GM21717 (cell line): ENCODE measurements around the gene TNS4.

Experiments
- ATAC-seq: cut with Tn5 transposase; IDR thresholded peaks from one replicate; pipeline ENCODE4 v1.9.1; 2021; ENCODE audit warnings: mild to moderate bottlenecking, moderate library complexity; ENCODE audit not compliant: unreplicated experiment

Gene TNS4

DNA sequence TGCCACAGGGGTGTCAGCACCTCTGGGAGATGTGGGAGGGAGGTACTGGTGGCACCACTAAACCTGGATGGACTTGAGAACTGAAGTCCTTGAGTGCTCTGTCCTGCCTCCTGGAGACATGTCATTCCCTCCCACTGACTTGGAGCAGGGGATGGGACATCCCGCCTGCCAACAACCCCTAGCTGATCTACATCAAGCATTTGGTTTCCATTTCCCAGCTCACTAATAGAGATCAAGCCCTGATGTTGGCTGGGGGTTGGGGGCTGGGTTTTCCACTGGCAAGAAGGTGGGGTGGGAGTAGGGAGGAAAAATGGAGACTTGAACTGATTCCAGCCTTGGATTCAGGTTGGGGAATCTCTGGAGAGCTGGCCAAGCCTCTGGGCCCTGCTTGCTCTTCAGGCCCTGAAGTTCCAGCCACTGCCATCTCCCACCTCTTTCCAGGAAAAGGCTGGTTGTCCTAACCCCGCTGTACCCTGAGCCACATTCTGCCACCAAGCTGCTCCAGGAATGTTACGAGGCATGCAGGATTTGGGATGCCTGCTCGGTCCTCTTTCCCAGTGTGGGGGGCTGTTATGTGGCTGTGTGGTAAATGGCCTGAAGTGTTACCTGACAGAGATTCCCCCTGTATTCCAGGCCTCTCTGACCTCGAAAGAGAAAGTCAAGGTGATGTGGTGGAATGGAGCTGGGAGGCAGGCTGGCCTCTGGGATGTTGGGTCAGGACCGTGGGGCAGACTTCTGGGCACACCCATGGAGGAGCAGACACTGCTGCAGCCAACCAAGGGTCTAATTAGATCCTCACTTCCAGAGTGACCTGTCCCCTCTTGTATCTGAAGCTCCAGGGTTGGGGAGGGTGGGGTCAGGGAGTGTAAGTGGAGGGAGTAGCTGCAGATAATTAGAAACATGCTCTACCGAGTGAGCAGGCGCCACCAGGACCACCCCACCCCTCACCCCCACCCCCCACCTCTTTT, 41.5 kb downstream of the TNS4 start:
- ATAC-seq, result no peak

DNA sequence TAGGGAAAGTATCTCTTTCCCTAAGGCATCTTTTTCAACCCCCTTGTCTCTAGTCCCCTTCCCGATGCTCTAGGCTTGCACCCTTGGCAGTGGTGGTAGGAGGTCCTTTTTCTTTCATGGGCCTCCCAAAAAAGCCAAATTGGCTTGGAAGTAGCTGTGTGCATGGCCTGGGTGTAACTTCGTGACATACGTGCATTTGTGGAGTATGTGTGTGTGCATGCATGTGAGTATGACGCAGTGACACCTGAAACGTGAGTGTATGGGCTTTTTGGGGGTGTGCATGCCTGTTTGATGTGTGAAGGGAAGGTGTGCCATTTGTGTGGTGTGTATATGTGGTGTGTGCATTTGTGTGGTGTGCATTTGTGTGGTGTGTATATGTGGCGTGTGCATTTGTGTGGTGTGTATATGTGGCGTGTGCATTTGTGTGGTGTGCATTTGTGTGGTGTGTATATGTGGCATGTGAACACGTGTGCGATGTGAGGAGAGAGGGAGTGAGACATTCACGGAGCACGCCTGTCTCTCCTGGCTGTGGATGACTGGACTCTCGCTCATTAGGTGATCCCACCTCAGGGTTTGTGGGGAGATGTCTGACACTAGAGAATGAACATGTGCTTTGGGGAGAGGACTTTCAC, 42.5 kb downstream of the TNS4 start:
- ATAC-seq, result no peak

DNA sequence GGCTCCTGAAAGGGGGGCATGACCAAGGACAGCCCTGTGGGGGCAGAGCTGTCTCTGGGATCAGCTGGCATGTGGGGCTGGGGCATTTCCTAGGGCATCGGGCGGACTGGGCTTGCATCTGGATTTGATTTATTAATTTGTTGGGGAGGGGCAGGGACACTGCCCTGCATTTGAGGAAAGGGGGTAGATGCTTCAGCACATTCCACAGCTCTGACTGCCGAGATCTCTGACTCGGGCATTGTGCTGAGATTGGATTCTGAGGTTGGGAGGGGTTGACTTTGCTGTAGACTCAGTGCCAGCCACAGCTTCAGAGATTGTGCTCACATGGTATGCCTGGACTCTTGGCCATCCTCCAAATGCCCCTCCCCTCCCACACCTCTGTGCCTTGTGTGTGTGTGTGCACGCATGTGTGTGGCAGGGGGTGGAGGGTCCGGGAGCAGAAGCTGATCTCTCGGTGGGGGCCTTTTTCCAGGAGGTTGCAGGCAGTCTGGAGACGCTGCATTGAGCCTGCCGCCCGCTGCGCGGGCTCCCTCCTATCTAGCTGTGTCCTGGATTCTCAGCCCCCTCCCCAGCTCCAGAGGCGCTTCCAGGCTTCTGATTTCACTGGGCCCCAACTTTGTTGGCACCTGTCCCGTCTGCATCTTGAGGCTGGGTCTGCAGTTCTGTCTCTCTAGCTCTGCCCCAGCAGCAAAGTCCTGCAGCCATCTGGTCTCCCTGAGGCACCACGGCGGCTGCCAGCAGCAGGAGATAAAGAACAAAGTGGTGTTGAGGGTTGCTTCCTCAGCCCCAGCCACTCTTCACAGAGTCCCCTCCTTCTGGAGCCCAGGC, 43.2 kb downstream of the TNS4 start:
- no peak for ATAC-seq

DNA sequence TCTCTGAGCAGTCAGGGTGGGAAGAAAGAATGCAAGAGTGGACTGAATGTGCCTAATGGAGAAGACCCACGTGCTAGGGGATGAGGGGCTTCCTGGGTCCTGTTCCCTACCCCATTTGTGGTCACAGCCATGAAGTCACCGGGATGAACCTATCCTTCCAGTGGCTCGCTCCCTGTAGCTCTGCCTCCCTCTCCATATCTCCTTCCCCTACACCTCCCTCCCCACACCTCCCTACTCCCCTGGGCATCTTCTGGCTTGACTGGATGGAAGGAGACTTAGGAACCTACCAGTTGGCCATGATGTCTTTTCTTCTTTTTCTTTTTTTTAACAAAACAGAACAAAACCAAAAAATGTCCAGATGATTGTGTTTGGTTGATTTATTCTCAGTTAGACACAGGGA, 44.1 kb downstream of the TNS4 start:
- ATAC-seq, result no peak

DNA sequence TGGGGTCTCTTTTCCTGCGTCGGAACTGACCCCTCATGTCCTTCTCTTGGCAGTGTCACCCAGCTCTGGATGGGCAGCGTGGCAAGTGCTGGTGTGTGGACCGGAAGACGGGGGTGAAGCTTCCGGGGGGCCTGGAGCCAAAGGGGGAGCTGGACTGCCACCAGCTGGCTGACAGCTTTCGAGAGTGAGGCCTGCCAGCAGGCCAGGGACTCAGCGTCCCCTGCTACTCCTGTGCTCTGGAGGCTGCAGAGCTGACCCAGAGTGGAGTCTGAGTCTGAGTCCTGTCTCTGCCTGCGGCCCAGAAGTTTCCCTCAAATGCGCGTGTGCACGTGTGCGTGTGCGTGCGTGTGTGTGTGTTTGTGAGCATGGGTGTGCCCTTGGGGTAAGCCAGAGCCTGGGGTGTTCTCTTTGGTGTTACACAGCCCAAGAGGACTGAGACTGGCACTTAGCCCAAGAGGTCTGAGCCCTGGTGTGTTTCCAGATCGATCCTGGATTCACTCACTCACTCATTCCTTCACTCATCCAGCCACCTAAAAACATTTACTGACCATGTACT, 44.9 kb downstream of the TNS4 start:
- ATAC-seq, result no peak

DNA sequence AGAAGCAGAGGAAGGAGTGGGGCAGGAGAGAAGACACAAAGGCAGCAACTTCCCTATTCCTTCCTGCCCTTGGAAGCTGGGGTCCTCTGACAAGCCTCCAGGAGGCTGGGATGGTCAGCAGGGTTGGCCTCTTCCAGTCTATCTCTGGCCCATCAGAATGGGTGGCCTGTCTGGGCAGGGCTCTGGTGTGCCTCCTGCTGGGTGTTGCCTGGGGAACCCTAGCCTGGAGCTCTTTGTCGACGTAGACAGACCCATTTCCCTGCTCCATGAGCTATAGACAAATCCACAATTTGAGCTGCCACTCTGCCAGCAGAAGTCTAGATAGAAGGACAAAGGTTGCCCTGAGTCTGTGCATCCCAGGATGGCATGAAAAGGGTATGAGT, 46.8 kb downstream of the TNS4 start:
- ATAC-seq, result no peak

DNA sequence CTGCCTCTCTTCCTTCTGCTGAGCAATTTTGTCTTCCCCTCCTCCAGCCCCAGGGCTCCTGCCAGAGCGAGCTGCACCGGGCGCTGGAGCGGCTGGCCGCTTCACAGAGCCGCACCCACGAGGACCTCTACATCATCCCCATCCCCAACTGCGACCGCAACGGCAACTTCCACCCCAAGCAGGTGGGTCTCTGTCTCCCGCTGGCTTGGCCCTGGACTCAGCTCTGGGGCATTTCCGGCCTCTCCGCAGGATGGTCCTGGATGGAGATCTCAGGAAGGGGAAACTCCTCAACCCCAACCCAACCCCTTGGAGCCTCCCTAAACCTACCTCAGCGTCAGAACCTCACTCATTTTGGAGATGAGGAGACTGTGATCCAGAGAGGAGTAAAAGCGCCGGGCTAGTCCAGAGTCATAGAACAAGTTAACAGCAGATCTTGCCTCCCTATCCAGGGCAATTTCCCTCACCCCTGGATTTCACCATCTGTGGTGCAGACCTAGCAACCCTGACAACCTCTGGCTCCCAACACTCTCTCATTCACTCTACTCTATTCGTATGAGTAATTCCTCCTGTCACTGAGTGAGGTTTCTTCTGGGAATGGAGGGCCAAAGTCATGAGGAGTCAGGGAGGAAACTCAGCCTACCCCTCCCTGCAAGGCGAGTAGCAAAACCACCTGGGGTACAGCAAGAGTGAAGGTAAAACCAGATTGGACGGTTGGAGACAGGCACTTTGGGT, 47.4 kb downstream of the TNS4 start:
- ATAC-seq, result no peak

DNA sequence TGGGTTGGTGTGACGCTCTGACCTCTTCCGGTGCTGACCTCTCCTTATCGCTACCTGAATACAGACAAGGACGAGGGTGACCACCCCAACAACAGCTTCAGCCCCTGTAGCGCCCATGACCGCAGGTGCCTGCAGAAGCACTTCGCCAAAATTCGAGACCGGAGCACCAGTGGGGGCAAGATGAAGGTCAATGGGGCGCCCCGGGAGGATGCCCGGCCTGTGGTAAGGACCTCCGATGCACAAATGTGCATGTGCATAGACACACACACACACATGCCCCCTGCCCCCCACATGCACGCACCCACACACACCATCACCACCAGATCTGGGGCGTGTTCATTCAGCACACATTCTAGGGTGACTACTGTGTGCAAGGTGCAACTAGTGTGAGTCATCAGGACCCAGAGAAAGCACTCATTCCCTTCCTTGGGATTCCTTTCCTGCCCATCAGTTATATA, 48.5 kb downstream of the TNS4 start:
- no peak for ATAC-seq

DNA sequence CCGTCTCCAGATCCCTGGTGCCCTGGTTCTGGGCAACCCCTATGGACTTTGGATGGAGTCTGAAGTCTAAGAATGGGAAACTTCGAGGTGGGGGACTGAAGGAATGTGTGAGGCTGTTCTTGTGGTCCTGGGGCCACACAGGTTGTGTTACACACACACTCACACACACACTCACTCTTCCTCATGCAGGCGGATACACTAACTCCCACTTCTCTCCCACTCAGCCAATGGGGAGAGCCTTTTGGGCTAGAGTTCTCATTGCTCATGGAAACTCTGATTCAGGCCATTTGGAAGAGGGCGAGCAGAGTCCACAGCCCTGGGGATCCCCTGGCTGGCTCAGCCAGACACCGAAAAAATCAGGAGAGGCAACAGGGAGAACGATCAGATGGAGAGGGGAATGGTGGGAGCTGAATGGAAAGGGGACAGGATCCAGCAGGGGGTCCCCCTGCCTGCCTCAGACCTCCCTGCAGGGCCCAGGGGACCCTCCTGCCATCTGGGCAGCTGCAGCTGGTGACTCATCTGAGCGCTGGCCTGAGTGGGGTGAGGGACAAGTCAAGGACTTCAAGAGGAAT, 49.1 kb downstream of the TNS4 start:
- ATAC-seq, result no peak

DNA sequence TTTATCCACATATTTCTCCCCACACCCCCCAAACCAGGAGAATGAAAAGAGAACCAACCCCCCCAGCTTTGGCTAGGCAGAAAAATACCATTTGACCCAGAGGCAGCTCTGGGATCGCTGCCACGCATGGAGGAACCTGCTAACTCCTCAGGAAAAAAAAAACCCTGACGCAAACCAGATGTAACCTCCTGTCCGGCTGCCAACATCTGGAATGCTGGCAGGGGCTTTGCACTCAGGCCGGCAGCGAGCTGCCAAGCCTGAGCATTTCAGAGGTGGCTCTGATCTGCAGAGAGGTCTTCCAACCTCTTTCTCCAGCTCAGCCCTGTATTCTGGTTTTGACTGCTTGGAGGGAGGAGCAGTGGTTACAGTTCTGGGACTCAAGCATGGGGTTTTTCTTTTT, 50.0 kb downstream of the TNS4 start:
- ATAC-seq, result no peak

DNA sequence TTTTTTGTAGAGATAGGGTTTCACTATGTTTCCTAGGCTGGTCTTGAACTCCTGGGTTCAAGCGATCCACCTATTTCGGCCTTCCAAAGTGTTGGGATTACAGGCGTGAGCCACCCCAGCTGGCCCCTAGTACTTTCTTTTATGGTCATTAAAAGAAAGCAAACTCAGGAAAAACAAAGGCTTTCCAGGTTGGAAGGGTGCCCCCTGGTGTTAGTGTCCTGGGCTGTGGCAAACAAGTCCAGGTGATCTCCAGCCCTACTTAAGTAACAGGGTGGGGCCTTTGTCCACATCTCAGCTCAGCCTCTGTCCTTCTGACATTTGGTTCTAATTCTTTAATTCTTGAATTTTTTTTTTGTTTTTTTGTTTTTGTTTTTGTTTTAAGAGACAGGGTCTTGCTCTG, 51.2 kb downstream of the TNS4 start:
- no peak for ATAC-seq

DNA sequence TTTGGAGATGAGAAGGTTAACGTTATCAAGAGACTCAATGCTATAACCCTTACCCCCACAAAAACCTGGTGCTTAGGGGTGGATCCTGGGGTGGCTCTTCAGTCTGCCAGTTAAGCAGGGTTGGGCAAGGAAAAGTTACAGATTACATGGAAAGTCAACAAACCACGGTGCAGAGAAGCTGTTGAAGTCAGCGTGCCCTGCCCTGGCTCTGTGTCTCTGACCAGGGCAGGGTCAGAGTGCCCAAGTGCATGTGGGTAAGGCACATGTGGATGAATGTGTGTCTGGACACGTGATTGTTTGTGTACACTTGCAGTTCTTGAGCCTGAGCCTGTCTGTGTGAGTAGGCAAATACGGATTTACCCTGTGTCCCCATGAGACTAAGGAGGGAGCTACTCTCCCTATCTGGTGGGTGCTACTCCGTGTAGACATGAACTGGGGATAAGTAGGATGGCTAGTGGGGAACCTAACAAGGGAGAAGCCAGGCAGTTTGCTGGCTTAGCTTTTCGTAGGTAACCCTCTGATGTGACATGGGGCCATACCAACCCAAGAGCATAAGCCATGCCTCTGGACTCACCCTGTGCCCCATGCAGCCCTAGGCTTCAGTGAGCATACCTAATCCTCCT, 52.7 kb downstream of the TNS4 start:
- ATAC-seq, result no peak

DNA sequence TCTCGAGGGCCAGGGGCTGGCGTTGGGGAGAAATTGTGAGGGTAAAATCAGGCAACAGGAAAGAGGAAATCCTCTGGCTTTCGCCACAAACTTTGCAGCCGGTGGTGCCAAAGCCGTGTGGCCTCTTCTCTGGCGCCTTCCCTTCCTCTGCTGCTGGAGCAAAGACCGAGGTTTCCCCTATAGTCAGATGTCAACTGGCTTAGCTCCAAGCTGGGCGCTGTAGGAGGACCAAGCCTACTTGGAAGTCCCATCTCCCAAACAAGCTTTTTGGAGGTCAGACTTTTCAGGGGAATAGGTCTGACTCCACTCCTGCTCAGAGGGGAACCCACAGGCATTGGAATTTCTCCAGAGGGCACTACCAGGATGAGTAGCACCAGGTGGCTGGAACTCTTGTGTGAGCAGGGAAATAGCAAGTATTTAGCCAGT, 53.2 kb downstream of the TNS4 start:
- no peak for ATAC-seq

DNA sequence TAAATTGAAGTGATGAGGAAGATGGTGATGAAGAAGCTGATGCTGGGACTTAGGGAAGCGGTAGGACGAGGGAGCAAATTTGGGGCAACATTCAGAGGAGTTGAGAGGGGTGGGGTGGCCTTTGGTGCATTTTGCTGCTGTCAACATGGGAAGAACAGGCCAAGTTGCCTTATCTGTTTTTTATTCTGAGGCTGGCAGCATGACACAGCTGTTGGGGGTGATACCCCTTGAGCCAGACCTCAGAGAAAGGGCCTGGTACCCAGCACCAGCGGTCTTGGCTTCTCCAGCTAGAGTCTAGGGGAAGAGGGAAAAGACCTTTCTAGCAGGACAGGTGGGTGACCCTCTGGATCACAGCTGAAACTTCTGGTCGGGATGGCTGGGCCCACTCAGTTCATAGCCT, 53.6 kb downstream of the TNS4 start:
- no peak for ATAC-seq

DNA sequence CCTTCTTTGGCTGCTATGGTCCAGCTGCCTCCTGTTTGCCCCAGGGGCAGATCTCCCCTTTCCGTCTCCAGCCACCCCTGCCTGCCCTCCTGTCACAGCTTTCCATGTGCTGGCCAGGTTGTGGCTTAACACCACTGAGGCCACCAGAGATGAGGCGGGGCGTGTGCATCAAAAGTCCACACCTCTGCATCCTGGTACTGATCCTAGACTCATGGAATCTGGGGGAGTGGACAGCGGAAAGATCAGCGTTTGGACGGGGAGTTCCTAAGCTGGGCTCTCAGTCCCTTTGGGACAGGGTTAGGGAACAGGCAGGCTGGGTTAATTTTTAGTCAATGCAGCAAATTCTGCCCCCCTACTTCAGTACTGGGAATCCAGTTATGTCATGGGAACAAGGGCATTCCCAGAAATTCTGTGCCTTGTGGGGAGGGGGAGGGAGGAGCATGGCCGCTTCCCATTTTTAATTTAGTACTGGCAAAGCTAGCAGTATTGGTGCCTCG, 54.2 kb downstream of the TNS4 start:
- no peak for ATAC-seq

DNA sequence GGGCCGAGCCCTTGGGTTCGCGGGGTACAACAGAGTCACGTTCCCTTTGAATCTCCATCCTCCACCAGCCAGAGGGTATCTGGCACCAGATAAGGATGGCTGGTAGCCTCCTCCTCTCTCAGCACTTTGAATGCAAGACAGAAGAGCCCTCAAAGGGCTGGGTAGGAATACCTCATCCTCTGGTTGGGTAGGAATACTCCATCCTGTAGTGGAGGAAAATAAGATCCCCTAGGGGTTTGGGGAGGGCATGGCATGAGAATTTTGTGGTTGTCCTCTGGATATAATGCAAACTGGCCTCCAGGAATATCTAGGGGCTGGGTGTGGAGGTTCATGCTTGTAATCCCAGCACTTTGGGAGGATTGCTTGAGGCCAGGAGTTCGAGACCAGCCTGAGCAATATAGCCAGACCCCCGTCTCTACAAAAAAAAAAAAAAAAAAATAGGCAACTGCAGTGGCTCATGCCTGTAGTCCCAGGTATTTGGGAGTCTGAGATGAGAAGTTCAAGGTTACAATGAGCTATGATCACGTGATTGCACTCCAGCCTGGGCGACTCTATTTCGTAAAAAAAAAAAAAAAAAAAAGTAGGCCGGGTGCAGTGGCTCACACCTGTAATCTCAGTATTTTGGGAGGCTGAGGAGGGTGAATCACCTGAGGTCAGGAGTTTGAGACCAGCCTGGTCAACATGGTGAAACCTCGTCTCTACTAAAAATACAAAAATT, 55.5 kb downstream of the TNS4 start:
- ATAC-seq, result no peak

DNA sequence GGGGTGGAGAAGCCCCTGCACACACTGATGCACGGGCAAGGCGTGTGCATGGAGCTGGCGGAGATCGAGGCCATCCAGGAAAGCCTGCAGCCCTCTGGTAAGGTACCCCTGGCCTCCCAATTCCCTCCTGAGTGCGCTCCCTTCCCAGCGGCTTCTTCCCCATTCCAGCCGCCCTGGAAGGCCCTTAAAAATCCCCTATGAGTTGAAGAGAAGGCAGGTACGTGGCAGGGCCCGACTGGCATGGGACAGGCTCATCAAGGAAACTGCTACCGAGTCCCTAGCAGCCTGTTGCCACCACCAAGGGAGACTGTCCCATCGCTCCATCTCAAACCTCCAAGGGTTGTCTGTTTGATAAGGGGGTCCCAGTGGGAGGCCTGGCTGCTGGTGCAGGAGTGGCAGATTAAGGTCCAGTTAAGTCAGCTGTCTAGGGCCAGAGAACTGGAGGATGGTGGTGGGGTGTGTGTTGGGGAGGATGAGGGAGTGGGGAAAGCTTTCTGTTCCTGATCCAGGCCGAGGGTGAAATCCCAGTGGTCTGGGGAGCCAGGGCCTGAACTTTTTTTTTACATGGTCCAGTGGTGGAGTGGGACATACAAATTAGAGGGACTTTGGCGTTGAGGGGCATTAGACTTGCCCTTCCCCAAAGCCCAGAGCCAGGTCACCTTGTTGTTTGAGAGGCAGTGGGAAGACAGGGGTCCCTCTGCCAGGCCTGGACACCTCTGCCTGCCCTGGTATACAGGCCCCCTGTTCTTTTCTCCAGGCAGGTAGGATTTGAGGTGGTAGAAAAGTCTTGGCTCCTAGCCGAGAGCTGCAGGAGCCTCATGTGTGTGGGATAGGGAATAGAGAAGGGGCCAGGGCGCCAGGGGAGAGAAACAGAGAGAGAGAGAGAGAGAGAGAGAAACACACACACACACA, 57.2 kb downstream of the TNS4 start:
- ATAC-seq, result no peak
